Measurements from ENCODE around the gene SIGLEC1.

The SIGLEC1 gene

DNA sequence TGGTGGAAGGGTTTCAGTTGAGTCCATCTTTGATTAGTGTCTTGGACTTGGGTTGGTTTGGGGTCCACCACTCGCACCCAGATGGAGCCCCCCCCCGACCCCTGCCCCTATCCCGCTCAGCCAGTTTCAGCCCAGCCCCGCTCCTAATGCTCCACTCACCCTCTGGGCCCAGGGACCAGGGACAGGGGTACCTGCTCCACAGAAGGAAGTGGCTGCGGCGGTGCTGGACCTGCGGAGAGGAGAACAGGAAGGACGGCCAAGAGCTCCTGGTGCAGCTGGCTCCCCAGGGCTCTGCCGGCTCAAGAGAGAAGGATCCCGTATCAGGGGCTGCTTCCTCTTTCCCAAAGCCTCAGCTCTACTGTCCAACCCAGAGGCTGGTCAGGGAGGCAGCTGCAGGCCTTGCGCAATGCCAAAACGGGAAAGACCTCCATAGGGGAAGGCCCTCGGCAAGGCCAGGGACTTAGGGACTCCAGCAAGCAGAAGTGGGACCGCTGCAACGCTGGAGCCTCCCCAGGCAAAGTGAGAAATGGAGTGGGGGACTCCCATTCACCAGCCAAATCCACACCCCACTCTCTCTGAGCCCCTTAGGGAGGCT, at the start of gene SIGLEC1:
Gene SIGLEC1, minus strand, starts transcription at position 322 of the 595 bp plus-strand sequence. CDS start 5,472 bp downstream, outside the sequence.
- no peak for TF ChIP-seq JUND (IDR thresholded peaks at IDR 0.05; ENCODE audit: low read depth)
- DNase-seq (ENCODE audit: low read depth in 1 of 2, low spot score in 1 of 2): no peak
- in situ Hi-C loops (cut with HindIII; ENCODE audit: low pct_unique_long_range_greater_than_20kb, low sequenced_read_pairs): no loop called here

DNA sequence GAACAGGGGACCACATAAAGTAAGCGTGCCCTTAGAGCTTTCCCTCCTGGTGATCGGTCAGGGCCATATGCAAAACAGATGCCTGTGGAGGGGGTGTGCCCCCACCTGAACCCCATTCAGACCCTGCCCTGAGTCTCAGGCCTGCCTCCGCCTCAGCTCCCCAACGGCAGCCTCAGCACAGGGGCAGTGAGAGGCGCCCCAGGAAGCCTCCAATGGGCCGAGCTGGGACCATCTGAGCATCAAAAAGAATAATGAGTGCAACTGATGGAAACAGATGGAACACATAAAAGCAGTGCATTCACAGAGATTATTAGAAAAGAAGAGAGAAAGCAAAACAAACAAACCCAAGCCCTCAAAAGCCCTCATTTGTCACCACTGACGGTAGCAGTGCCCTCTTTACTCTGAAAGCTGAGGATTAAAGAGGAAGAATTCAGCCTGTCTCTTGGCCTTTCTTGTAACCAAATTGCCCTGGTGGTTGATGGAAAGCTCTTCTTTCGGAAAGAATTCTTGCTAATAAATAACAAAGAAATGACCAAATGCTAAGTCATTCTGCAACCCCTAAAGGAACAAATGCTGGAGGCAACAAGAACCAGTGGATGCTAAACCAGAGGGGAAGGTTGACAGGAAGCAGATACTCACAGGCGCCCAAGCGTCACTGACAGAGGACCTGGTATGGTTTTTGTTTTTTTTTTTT, 48.4 kb upstream of the SIGLEC1 start:
- no peak for TF ChIP-seq JUND (IDR thresholded peaks at IDR 0.05; ENCODE audit: low read depth)
- in situ Hi-C loops (cut with HindIII; ENCODE audit: low pct_unique_long_range_greater_than_20kb, low sequenced_read_pairs): no loop called here
- no peak for DNase-seq (ENCODE audit: low read depth in 1 of 2, low spot score in 1 of 2)

DNA sequence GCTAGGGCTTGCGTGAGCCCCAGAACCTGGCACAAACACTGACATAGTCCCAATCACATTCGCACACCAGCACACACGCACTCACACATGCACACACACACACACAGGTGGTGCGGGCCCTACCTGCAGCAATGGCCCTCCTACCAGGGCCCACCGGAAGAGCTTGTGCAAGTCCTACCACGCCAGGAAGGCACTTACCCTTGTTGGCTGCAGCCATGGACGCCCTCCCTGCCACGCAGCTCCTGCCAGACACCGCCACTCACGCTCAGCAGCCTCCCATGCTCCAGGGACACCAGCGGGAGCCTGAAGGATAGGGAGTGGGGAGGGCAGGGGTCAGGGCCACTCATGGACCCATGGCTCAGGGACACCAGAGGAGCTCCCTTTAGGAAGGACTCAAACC, 47.5 kb upstream of the SIGLEC1 start:
- no peak for TF ChIP-seq JUND (IDR thresholded peaks at IDR 0.05; ENCODE audit: low read depth)
- in situ Hi-C loops (cut with HindIII; ENCODE audit: low pct_unique_long_range_greater_than_20kb, low sequenced_read_pairs): no loop called here
- DNase-seq (ENCODE audit: low read depth in 1 of 2, low spot score in 1 of 2): no peak

DNA sequence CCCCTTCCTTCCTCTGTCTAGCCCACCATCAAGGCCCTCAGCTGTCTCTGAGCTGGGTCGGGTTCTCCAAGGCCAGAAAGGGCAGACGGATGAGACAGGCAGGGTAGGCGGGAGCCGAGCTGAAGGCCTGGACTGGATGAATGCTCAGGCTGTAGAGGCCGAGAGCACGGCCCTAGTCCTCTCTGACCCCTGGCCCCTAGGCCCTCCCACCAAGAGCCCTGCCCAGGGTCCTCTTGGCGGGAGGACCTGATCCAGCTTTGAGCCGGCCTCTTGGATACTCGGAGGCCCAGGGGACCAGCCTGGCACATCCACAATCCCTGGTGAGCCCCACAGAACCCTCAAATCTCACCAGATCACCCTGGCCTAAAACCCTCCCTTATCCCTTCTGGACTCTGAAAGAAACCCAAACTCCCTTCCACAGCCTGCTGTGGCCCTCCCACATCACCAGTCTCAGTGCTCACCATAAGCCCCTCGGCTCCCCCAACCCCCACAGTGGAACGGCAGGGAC, 47.0 kb upstream of the SIGLEC1 start:
- DNase-seq (ENCODE audit: low read depth in 1 of 2, low spot score in 1 of 2): no peak
- in situ Hi-C loops (cut with HindIII; ENCODE audit: low pct_unique_long_range_greater_than_20kb, low sequenced_read_pairs): no loop called here
- no peak for TF ChIP-seq JUND (IDR thresholded peaks at IDR 0.05; ENCODE audit: low read depth)

DNA sequence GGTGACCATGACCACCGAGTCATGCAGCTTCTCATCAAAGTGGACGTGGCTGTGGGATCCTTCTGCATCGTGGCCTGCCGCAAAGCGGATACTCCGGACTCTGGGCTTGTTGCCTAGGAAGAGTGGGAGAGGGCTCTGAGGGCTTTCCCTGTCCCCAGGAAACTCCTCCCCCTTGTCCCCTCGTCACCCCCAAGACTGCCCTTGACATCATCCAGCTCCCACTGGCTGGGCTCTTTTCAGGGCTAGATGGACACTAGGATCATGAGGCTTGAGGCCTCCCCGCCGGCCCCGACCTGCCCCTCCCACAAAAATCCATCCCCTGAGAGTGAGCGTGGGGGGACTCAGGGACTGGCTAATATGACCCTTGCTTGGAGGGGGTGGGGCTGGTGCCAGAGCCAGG, 46.2 kb upstream of the SIGLEC1 start:
- TF ChIP-seq JUND (IDR thresholded peaks at IDR 0.05; ENCODE audit: low read depth): no peak
- in situ Hi-C loops (cut with HindIII; ENCODE audit: low pct_unique_long_range_greater_than_20kb, low sequenced_read_pairs): no loop called here
- no peak for DNase-seq (ENCODE audit: low read depth in 1 of 2, low spot score in 1 of 2)

DNA sequence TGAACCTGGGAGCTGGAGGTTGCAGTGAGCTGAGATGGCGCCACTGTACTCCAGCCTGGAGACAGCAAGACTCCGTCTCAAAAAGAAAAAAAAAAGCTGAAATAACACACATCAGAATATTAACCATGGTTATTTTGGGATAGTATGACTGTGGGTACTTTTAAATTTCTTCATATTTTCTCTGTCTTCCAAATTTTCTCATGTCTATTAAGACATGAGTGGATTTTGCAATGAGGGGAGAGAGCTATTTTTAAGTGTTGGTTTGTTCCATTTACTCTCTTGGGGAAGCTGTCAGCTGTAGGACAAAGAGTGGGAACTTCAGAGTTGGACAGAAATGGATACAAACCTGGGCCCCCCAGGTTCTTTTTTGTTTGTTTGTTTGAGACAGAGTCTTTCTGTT, 44.9 kb upstream of the SIGLEC1 start:
- TF ChIP-seq JUND (IDR thresholded peaks at IDR 0.05; ENCODE audit: low read depth): no peak
- in situ Hi-C loops (cut with HindIII; ENCODE audit: low pct_unique_long_range_greater_than_20kb, low sequenced_read_pairs): no loop called here
- no peak for DNase-seq (ENCODE audit: low read depth in 1 of 2, low spot score in 1 of 2)

DNA sequence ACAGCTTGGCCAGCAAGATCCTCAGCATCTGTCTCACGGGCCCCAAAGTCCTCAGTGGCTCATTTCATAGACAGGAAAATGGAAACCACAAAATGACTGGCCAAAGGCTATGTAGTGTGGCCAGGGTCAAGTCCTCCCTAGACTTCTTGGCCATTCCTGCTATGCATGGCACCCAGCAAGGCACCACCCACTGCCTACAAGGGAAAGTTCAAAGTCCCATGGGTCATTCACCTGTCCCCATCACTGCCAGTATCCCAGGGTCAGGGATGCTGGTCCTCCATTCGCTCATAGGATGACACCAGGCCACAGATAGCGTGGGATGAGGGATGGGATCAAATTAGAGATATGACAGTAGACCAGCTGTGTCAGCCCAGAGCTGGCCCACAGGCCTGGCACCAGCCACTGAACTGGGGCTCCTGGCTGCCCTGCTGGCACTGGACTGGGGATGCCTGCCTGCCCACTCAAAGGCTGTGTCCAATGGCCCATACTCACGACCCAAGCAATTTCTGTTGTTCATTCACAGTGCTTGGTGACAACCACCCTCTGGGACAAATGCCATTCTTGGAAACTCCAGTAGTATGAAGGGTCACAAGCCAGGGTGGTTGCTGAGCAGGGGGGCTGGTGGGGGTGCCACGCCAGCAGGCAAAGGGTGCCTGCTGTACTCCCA, 43.5 kb upstream of the SIGLEC1 start:
- in situ Hi-C loops (cut with HindIII; ENCODE audit: low pct_unique_long_range_greater_than_20kb, low sequenced_read_pairs): no loop called here
- TF ChIP-seq JUND (IDR thresholded peaks at IDR 0.05; ENCODE audit: low read depth): no peak
- no peak for DNase-seq (ENCODE audit: low read depth in 1 of 2, low spot score in 1 of 2)

DNA sequence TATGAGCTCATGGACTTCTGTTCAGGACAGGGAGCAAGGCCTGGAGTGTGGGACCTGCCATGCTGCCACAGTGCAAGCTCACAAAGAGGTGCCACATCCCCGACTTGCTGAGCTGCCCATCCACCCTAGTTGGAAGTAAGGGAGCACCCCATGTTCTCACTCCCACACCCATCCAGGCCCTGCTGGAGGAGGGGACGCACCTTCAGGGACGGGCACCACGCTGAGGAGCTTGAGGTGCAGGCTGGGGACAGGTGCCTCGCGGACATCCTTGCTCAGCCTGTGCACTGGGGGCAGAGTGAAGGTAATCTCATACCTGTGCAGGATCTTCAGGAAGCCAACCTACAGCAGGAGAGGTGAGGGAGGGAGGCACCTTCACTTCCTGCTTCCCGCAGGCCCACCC, 42.9 kb upstream of the SIGLEC1 start:
- in situ Hi-C loops (cut with HindIII; ENCODE audit: low pct_unique_long_range_greater_than_20kb, low sequenced_read_pairs): no loop called here
- no peak for TF ChIP-seq JUND (IDR thresholded peaks at IDR 0.05; ENCODE audit: low read depth)
- DNase-seq (ENCODE audit: low read depth in 1 of 2, low spot score in 1 of 2): no peak

DNA sequence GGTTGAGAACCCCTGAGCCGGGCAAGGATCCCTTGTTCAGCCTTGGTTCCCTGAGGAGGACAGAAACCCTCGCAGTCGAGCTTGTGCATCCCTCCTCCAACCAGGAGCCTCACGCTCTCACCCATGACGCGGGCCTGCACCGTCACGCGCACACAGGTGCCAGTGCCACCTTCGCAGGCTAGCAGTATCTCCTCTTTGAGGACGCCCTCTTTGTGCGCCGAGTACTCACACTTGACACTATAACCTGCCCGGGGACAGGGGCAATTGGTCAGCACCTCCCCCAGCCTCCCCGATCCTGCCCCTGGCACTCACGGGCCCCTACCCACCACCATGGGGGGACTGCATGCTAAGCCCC, 41.9 kb upstream of the SIGLEC1 start:
- DNase-seq (ENCODE audit: low read depth in 1 of 2, low spot score in 1 of 2): no peak
- TF ChIP-seq JUND (IDR thresholded peaks at IDR 0.05; ENCODE audit: low read depth): no peak
- in situ Hi-C loops (cut with HindIII; ENCODE audit: low pct_unique_long_range_greater_than_20kb, low sequenced_read_pairs): no loop called here

DNA sequence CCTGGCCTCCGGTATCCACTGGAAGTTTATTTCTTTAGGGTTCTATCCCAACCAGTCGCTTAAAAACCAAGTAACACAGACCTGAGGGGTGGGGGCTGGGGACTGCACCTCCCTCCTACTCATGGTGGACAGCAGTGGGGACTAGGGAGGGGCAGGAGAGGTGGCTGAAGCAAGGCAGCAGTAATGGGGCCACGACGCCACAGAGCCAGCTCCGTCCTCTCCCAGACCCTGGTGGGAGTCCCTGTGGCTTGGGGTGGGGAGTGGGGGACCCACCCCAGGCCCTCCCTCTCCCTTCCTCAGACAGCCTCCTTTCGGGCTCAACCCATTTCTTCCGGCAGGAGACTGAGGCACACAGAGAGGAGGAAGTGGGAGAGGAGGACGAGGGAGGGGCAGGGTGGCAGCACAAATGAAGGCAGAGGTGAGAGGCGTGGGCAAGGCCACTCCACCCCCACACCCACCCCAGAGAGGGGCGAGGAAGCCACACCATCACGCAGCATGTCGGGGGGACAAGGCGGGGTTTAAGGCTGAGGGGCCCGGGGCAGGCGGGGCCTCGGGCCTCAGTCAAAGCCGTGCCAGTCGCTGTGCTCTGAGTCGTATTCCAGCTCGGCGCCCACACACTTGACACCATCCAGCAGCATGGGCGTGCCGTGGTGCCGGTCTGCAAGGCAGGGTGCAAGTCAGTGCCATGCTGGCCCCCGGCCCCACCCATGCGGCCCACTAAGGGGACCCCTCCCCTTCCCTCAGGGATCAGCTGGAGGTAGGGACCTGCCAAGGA, 41.3 kb upstream of the SIGLEC1 start:
- DNase-seq (ENCODE audit: low read depth in 1 of 2, low spot score in 1 of 2): no peak
- in situ Hi-C loops (cut with HindIII; ENCODE audit: low pct_unique_long_range_greater_than_20kb, low sequenced_read_pairs): no loop called here
- no peak for TF ChIP-seq JUND (IDR thresholded peaks at IDR 0.05; ENCODE audit: low read depth)

DNA sequence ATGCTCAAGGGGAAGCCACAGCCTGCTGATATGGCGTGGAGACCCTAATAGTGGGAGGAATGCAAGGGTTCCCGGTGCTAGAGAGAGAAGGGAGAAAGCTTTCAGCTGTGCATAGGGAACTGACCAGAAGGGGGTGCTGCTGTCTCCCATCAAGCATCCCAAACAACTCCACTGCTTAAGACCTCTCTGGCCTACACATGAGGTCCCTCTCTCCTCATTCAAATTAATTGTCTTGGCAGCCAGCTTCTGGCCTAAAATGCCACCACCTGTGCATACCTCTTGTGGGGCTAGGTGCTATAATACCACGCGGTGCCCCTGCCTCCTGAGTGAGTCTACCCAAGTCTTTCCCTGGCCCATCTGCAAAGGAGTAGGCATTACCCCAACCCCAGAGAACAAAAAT, 40.7 kb upstream of the SIGLEC1 start:
- in situ Hi-C loops (cut with HindIII; ENCODE audit: low pct_unique_long_range_greater_than_20kb, low sequenced_read_pairs): no loop called here
- peak; percentile 78 to 88 for DNase-seq (ENCODE audit: low read depth in 1 of 2, low spot score in 1 of 2)
- TF ChIP-seq JUND (IDR thresholded peaks at IDR 0.05; ENCODE audit: low read depth): no peak

DNA sequence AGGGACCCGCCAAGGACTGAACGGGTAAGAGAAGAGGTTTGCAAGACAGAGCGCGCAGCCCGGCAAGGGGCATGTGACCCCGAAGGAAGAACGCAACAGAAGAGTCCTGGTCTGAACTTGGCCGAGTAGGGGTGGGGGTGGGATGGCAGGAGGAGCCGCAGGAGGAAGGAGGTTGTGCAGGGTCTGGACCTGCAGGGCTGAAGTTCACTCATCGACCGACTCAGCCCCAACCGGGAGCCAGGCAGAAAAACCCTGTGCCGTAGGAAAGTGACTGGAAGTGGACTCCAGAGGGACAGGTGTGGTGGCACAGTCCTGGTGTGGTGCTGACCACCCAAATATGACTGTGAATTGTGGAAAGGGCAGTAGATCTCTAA, 40.0 kb upstream of the SIGLEC1 start:
- DNase-seq (ENCODE audit: low read depth in 1 of 2, low spot score in 1 of 2): no peak
- no peak for TF ChIP-seq JUND (IDR thresholded peaks at IDR 0.05; ENCODE audit: low read depth)
- in situ Hi-C loops (cut with HindIII; ENCODE audit: low pct_unique_long_range_greater_than_20kb, low sequenced_read_pairs): no loop called here

Data from T47D (cell line).